RWPE1 (cell line): Measurements from ENCODE around the gene ABCB9.

Source experiments
- CTCF ChIA-PET: fragments of 350-600 bp; sonication (Branson Sonifier 250); formaldehyde crosslinking; extraction: SDS; loops from one replicate; lab custom pipeline; 2021; lab: Yijun Ruan, JAX
- POLR2A ChIA-PET: fragments of 400-600 bp; formaldehyde crosslinking; extraction: SDS; loops from one replicate; lab custom pipeline; 2020; ENCODE audit warnings: antibody characterized with exemption; ENCODE audit not compliant: low non-redundant PET; lab: Yijun Ruan, JAX
- DNase-seq: peaks from one replicate; pipeline ENCODE4 v3.0.0; 2012; ENCODE audit warnings: low spot score
- H3K27ac ChIP-seq: fragments of 450-650 bp; 2 replicates; pipeline ENCODE4 v1.5.1; 2017
- TF ChIP-seq, protein P1 (sequence below): fragments of 450-650 bp; conservative IDR thresholded peaks from 2 replicates; pipeline ENCODE4 v1.5.1; 2017; ENCODE audit warnings: low read depth, mild to moderate bottlenecking

Gene ABCB9

GRCh38 chr12:123006977-123007376 lies 40.7 kb upstream of the ABCB9 start:
- POLR2A ChIA-PET = no interaction called here
- no peak for DNase-seq
- TF ChIP-seq, protein P1, sequence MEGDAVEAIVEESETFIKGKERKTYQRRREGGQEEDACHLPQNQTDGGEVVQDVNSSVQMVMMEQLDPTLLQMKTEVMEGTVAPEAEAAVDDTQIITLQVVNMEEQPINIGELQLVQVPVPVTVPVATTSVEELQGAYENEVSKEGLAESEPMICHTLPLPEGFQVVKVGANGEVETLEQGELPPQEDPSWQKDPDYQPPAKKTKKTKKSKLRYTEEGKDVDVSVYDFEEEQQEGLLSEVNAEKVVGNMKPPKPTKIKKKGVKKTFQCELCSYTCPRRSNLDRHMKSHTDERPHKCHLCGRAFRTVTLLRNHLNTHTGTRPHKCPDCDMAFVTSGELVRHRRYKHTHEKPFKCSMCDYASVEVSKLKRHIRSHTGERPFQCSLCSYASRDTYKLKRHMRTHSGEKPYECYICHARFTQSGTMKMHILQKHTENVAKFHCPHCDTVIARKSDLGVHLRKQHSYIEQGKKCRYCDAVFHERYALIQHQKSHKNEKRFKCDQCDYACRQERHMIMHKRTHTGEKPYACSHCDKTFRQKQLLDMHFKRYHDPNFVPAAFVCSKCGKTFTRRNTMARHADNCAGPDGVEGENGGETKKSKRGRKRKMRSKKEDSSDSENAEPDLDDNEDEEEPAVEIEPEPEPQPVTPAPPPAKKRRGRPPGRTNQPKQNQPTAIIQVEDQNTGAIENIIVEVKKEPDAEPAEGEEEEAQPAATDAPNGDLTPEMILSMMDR = no peak
- CTCF ChIA-PET = interaction anchor here (0.6 kb wide), 1 partner anchor 210 kb away, joined by 3 read pairs; no protein-coding TSS in a partner anchor
- no peak overlapping the region for H3K27ac ChIP-seq

DNA sequence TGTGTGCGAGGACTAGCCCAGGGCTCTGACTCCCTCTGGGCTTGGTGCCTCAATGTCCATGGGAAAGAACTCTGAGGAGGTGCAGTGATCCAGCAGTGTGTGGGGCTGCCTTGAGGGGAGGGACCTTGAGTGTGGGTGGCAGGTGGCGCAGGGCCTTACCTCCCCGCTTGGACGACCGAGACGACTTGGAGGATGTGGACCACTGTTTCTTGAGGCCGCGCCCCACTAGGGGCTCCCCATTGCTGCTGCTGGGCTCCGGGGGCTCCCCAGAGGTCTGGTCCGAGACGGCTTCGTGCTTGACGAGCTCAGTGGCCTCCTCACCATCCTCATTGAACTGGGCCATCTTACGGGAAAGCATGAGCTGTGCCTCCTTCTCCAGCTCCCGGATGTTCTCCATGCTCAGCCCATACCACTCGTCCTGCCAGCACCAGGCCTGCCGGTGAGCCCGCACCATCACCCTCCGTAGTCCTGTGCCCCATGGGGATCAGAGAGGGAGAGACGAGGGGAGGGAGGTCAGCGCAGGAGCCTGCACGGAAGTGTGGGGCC lies 38.9 kb upstream of the ABCB9 start:
- TF ChIP-seq, protein P1 = no peak
- no peak for DNase-seq
- CTCF ChIA-PET = no interaction called here
- POLR2A ChIA-PET = interaction anchor here (1.0 kb wide), 1 partner anchor 432 kb away, joined by 4 read pairs; no protein-coding TSS in a partner anchor
- H3K27ac ChIP-seq = no peak overlapping the region

GRCh38 chr12:123004287-123004686 lies 38.0 kb upstream of the ABCB9 start:
- CTCF ChIA-PET = no interaction called here
- no peak overlapping the region for H3K27ac ChIP-seq
- POLR2A ChIA-PET = no interaction called here
- DNase-seq = no peak
- TF ChIP-seq, protein P1 = no peak

DNA sequence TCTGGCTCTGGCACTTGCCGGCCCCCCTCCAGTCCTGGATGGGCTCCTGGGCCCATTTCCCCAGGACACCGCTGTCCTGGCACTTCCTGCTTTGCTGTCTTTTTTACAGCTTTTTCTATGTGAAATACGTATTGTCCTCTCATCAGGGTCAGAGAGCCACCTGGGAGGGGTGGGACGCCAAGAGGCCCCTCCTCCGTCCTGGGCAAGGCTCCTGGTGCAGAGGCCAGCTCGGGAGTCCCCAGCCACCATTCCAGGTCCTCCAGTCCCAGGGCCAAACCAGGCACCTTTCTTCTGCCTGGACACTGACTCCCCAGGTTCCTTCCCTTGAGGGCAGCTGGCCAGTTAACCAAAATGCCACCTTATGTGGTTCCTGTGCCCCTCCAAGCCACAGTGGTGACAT lies 37.0 kb upstream of the ABCB9 start:
- CTCF ChIA-PET = interaction anchor here (0.6 kb wide), 1 partner anchor 347 kb away, joined by 4 read pairs; no protein-coding TSS in a partner anchor
- H3K27ac ChIP-seq = no peak overlapping the region
- POLR2A ChIA-PET = no interaction called here
- no peak for DNase-seq
- TF ChIP-seq, protein P1 = no peak

DNA sequence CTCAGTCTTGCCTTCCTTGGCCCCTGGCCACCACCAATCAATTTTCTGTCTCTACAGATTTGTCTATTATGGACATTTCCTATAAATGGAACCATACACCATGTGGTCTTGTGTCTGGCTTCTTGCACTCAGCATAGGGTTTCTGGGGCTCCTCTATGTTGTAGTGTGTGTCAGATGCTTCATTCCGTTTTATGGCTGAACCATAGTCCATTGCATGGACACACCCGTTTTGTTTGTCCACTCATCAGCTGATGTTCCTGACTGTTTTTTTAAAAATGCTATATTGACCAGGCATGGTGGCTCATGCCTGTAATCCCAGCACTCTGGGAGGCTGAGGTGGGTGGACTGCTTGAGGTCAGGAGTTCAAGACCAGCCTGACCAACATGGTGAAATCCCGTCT lies 35.2 kb upstream of the ABCB9 start:
- ChIA-PET CTCF (interaction anchor here (0.7 kb wide), 1 partner anchor 266 kb away, joined by 3 read pairs; no protein-coding TSS in a partner anchor), POLR2A (no interaction called here)
- no peak overlapping the region for H3K27ac ChIP-seq
- DNase-seq = no peak
- TF ChIP-seq, protein P1 = no peak

GRCh38 chr12:123000578-123000977 lies 34.3 kb upstream of the ABCB9 start:
- TF ChIP-seq, protein P1 = no peak
- no peak for DNase-seq
- POLR2A ChIA-PET = no interaction called here
- CTCF ChIA-PET = no interaction called here
- no peak overlapping the region for H3K27ac ChIP-seq
